HEK293 (cell line): ENCODE results near the gene TUBG1.
"Not testable (repeated sequence)": the region's sequence is repeated elsewhere in the genome, so short reads cannot be mapped to it uniquely, and the experiment has no call there.

Experiments used
- CTCF ChIA-PET: fragments of 350-600 bp; formaldehyde crosslinking; extraction: SDS; loops from one replicate; lab custom pipeline; 2021; ENCODE audit warnings: antibody characterized with exemption; lab: Yijun Ruan, JAX
- POLR2A ChIA-PET: fragments of 300-600 bp; formaldehyde crosslinking; extraction: SDS; loops from one replicate; lab custom pipeline; 2020; ENCODE audit warnings: antibody characterized with exemption, inconsistent platforms; lab: Yijun Ruan, JAX
- H3K27ac ChIP-seq: fragments of 200-500 bp; sonication (Bioruptor generic); 2 replicates; pipeline ENCODE4 v1.5.1; 2014; ENCODE audit warnings: low read depth, low read length, control low read depth, inconsistent platforms; ENCODE audit errors: extremely low read depth
- H3K36me3 ChIP-seq, 2 experiments: fragments of 200-500 bp in 1 of 2; sonication (Bioruptor generic) in 1 of 2; 1 replicate in 1 of 2; 2 replicates in 1 of 2; pipeline ENCODE4 v1.5.1; 2014 to 2017; ENCODE audit warnings: inconsistent platforms in 2 of 2, low read length in 2 of 2; ENCODE audit not compliant: control insufficient read depth in 2 of 2, insufficient read depth in 1 of 2
- H3K4me1 ChIP-seq: fragments of 200-500 bp; sonication (Bioruptor generic); 2 replicates; pipeline ENCODE4 v1.5.1; 2014; ENCODE audit warnings: mild to moderate bottlenecking, low read length, inconsistent platforms; ENCODE audit not compliant: control insufficient read depth, insufficient read depth
- H3K4me3 ChIP-seq: 2 replicates; pipeline ENCODE4 v1.5.1; 2011; ENCODE audit warnings: low read depth, mild to moderate bottlenecking, control low read depth, low read length, moderate library complexity
- H3K9me3 ChIP-seq: fragments of 200-500 bp; sonication (Bioruptor generic); 2 replicates; pipeline ENCODE4 v1.5.1; 2014; ENCODE audit warnings: low read depth, low read length, inconsistent platforms; ENCODE audit not compliant: control insufficient read depth, insufficient read depth
- BCL11B ChIP-seq: fragments of 450-650 bp; formaldehyde crosslinking; IDR thresholded peaks from 2 replicates; pipeline ENCODE4 v1.5.1; 2016; ENCODE audit warnings: low read depth, missing biosample characterization, missing genetic modification characterization
- GLIS2 ChIP-seq: fragments of 450-650 bp; formaldehyde crosslinking; IDR thresholded peaks from 2 replicates; pipeline ENCODE4 v1.5.1; 2016; ENCODE audit warnings: missing biosample characterization, missing genetic modification characterization
- HOXD13 ChIP-seq: sonication (generic); formaldehyde crosslinking; IDR thresholded peaks from 2 replicates; pipeline ENCODE4 v1.8.0; 2022; ENCODE audit warnings: missing genetic modification reagents, borderline replicate concordance
- KLF8 ChIP-seq: fragments of 450-650 bp; formaldehyde crosslinking; IDR thresholded peaks from 2 replicates; pipeline ENCODE4 v1.5.1; 2016; ENCODE audit warnings: missing biosample characterization, missing genetic modification characterization
- KLF9 ChIP-seq: fragments of 450-650 bp; formaldehyde crosslinking; IDR thresholded peaks from 2 replicates; pipeline ENCODE4 v1.5.1; 2016; ENCODE audit warnings: missing biosample characterization, missing genetic modification characterization, low read depth
- MEIS1 ChIP-seq: sonication (generic); formaldehyde crosslinking; IDR thresholded peaks from 2 replicates; pipeline ENCODE4 v1.8.1; 2022; ENCODE audit warnings: missing genetic modification reagents, mild to moderate bottlenecking, borderline replicate concordance
- SP7 ChIP-seq: fragments of 450-650 bp; formaldehyde crosslinking; IDR thresholded peaks from 2 replicates; pipeline ENCODE4 v1.5.1; 2016; ENCODE audit warnings: missing biosample characterization, missing genetic modification characterization
- YY1 ChIP-seq: fragments of 450-650 bp; formaldehyde crosslinking; IDR thresholded peaks from 2 replicates; pipeline ENCODE4 v1.5.1; 2018; ENCODE audit warnings: missing biosample characterization, missing genetic modification characterization
- ZBTB1 ChIP-seq: fragments of 450-650 bp; formaldehyde crosslinking; IDR thresholded peaks from 2 replicates; pipeline ENCODE4 v1.5.1; 2016; ENCODE audit warnings: missing biosample characterization, missing genetic modification characterization
- ZBTB17 ChIP-seq: fragments of 450-650 bp; formaldehyde crosslinking; IDR thresholded peaks from 2 replicates; pipeline ENCODE4 v1.5.1; 2016; ENCODE audit warnings: missing biosample characterization, missing genetic modification characterization
- ZBTB20 ChIP-seq: fragments of 450-650 bp; formaldehyde crosslinking; IDR thresholded peaks from 2 replicates; pipeline ENCODE4 v1.5.1; 2016; ENCODE audit warnings: missing biosample characterization, missing genetic modification characterization
- ZEB2 ChIP-seq: fragments of 450-650 bp; formaldehyde crosslinking; IDR thresholded peaks from 2 replicates; pipeline ENCODE4 v1.5.1; 2016; ENCODE audit warnings: missing biosample characterization, missing genetic modification characterization
- ZFP69B ChIP-seq: fragments of 450-650 bp; formaldehyde crosslinking; IDR thresholded peaks from 2 replicates; pipeline ENCODE4 v1.5.1; 2016; ENCODE audit warnings: missing biosample characterization, missing genetic modification characterization
- ZIC2 ChIP-seq: fragments of 450-650 bp; formaldehyde crosslinking; IDR thresholded peaks from 2 replicates; pipeline ENCODE4 v1.5.1; 2016; ENCODE audit warnings: missing biosample characterization, missing genetic modification characterization
- ZNF324 ChIP-seq: fragments of 450-650 bp; formaldehyde crosslinking; IDR thresholded peaks from 2 replicates; pipeline ENCODE4 v1.5.1; 2016; ENCODE audit warnings: missing biosample characterization, missing genetic modification characterization
- ZNF391 ChIP-seq: fragments of 450-650 bp; formaldehyde crosslinking; IDR thresholded peaks from 2 replicates; pipeline ENCODE4 v1.5.1; 2016; ENCODE audit warnings: low read depth, missing biosample characterization, missing genetic modification characterization, borderline replicate concordance
- ZNF600 ChIP-seq: fragments of 450-650 bp; formaldehyde crosslinking; IDR thresholded peaks from 2 replicates; pipeline ENCODE4 v1.5.1; 2016; ENCODE audit warnings: missing biosample characterization, missing genetic modification characterization
- ZNF629 ChIP-seq: fragments of 450-650 bp; formaldehyde crosslinking; IDR thresholded peaks from 2 replicates; pipeline ENCODE4 v1.5.1; 2017; ENCODE audit warnings: missing biosample characterization, missing genetic modification characterization
- ZNF660 ChIP-seq: fragments of 450-650 bp; IDR thresholded peaks from 2 replicates; pipeline ENCODE4 v1.5.1; 2018; ENCODE audit warnings: missing biosample characterization, mild to moderate bottlenecking, missing genetic modification characterization
- ZSCAN23 ChIP-seq: fragments of 450-650 bp; formaldehyde crosslinking; IDR thresholded peaks from 2 replicates; pipeline ENCODE4 v1.5.1; 2016; ENCODE audit warnings: missing biosample characterization, missing genetic modification characterization
- ZSCAN30 ChIP-seq: fragments of 450-650 bp; IDR thresholded peaks from 2 replicates; pipeline ENCODE4 v1.5.1; 2018; ENCODE audit warnings: missing biosample characterization, mild to moderate bottlenecking, missing genetic modification characterization, moderate library complexity
- TF ChIP-seq, protein P1 (sequence below): fragments of 450-650 bp; formaldehyde crosslinking; IDR thresholded peaks from 2 replicates; pipeline ENCODE4 v1.5.1; 2016; ENCODE audit warnings: missing biosample characterization, missing genetic modification characterization
- TF ChIP-seq, protein P2 (sequence below): fragments of 450-650 bp; formaldehyde crosslinking; IDR thresholded peaks from 2 replicates; pipeline ENCODE4 v1.5.1; 2016; ENCODE audit warnings: missing biosample characterization, missing genetic modification characterization
- TF ChIP-seq, protein P3 (sequence below): fragments of 450-650 bp; formaldehyde crosslinking; IDR thresholded peaks from 2 replicates; pipeline ENCODE4 v1.5.1; 2016; ENCODE audit warnings: missing biosample characterization, missing genetic modification characterization
- TF ChIP-seq, protein P4 (sequence below): fragments of 450-650 bp; formaldehyde crosslinking; IDR thresholded peaks from 2 replicates; pipeline ENCODE4 v1.5.1; 2017; ENCODE audit warnings: missing biosample characterization, missing genetic modification characterization
- TF ChIP-seq, protein P5 (sequence below): fragments of 450-650 bp; formaldehyde crosslinking; IDR thresholded peaks from 2 replicates; pipeline ENCODE4 v1.5.1; 2016; ENCODE audit warnings: missing biosample characterization, missing genetic modification characterization

Gene TUBG1

DNA sequence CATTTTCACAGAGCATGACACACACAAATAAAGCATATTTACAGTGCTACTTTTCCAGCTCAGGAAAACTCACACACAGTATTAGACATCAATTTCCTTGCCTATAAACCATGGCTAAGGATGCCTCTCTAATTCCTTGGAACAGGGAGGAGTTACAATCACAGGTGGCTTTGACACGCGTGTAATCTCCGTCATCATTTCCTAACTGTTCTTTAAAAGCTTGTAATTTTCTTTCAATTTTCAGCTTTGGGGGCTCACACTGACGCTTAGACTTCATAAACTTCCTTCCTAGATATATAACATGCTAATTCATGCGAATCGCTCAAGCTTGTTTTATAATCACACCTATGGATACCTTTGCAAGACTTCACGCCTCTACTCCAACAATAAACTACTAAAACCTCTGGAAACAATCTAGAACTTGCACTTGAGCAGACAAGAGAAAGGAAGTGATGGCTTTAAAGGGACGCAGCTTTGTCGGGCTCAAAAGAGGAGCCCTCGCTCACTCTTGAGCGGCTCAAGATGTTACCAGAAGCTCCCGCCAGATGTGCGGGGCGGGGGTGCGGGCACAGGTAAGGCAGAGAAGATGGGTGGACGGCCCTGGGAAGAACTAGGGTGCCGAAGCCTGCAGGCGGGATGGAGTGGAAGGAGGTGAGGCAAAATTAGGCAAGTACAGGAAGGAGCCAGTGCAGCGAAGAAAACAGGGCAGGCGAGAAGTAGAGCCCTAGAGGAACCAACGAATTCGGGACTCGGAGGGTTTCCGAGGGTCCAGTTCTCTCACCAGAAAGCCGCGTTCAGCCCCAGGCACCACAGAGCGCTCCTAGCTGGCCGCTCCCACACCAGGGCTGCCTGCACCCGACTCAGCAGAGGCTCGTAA is 940 bp upstream of the TUBG1 start (continued):
- TF ChIP-seq HOXD13 (CRISPR knock-in tag) (no peak), ZEB2 (peak; percentile 35; the same call in 1 of the 2 replicates), ZFP69B (peak; percentile 52; the same call in 1 of the 2 replicates), MEIS1 (CRISPR knock-in tag) (no peak), SP7 (peak; percentile 35), ZNF324 (peak; percentile 26; the same call in 1 of the 2 replicates)
- TF ChIP-seq, protein P1, sequence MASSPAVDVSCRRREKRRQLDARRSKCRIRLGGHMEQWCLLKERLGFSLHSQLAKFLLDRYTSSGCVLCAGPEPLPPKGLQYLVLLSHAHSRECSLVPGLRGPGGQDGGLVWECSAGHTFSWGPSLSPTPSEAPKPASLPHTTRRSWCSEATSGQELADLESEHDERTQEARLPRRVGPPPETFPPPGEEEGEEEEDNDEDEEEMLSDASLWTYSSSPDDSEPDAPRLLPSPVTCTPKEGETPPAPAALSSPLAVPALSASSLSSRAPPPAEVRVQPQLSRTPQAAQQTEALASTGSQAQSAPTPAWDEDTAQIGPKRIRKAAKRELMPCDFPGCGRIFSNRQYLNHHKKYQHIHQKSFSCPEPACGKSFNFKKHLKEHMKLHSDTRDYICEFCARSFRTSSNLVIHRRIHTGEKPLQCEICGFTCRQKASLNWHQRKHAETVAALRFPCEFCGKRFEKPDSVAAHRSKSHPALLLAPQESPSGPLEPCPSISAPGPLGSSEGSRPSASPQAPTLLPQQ = 0 out of 2 replicates have a peak, but pooled peaks have one; percentile 30
- TF ChIP-seq, protein P2, sequence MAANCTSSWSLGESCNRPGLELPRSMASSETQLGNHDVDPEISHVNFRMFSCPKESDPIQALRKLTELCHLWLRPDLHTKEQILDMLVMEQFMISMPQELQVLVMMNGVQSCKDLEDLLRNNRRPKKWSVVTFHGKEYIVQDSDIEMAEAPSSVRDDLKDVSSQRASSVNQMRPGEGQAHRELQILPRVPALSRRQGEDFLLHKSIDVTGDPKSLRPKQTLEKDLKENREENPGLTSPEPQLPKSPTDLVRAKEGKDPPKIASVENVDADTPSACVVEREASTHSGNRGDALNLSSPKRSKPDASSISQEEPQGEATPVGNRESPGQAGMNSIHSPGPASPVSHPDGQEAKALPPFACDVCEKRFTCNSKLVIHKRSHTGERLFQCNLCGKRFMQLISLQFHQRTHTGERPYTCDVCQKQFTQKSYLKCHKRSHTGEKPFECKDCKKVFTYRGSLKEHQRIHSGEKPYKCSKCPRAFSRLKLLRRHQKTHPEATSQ (tag by site-specific recombination) = peak; percentile 80; the same call in 1 of the 2 replicates

DNA sequence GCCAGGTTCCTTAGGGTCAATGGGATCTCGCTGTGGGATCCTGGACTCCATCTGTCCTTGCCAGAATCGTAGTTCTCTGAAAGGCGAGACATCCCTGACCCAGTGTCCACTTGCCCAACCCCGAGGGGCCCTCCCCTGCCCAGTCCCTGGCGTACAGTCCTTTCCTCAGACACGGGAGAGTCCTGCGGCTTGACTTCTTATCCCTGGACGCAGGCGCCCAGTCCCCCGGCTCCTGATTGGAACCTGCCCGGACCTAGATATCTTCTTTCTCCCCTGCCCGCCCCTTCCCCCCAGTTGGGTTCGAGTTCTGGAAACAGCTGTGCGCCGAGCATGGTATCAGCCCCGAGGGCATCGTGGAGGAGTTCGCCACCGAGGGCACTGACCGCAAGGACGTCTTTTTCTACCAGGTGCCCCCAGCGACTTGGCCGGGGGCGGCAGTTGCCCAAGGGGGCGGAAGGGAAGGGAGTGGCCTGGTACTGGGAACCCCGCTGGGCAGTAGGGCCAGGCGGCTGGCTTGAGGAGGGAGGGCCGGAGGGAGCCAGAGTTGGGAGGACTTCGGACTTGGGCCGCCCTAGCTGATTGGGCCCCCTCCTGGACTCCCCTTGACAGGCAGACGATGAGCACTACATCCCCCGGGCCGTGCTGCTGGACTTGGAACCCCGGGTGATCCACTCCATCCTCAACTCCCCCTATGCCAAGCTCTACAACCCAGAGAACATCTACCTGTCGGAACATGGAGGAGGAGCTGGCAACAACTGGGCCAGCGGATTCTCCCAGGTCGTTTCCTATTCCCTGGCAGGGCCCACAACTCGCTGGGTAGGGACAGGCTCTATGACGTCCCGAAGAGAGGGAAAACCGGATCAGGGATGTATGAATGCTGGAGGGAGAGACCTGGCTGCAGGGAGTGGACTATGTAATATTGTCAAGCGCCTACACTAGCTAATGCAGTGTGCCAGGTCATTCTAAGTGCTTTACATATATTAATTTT is 625 bp downstream of the TUBG1 start:
- ChIA-PET POLR2A (interaction anchor here (0.5 to 3.0 kb wide), 37 partner anchors 9 to 388 kb away, joined by 3 to 56 read pairs (median 5); partner anchors contain the start of genes BECN1, CCR10, NAGLU and PLEKHH3), CTCF (interaction anchor here (0.6 to 2.5 kb wide), 6 partner anchors 14 to 71 kb away, joined by 3 to 12 read pairs (median 4); partner anchors contain the start of gene PSMC3IP)
- H3K36me3 ChIP-seq = peaks cover 21 to 39% of the 10 kb centered on the region in 2 experiments
- H3K27ac ChIP-seq = peak overlapping the region; percentile 78
- H3K4me3 ChIP-seq = peak overlapping the region; percentile 46
- peaks cover 13% of the 10 kb centered on the region for H3K4me1 ChIP-seq
- H3K9me3 ChIP-seq = not testable (repeated sequence)
- TF ChIP-seq ZSCAN30 (tag by site-specific recombination) = 0 out of 2 replicates have a peak, but pooled peaks have one; percentile 13
- TF ChIP-seq ZBTB1 = peak; percentile 28; the same call in 1 of the 2 replicates
- peak; percentile 22; the same call in 1 of the 2 replicates for TF ChIP-seq ZNF660 (tag by site-specific recombination)
- TF ChIP-seq ZSCAN23 (tag by site-specific recombination) = peak; percentile 29; the same call in 1 of the 2 replicates
- peak; percentile 66 for TF ChIP-seq KLF9
- TF ChIP-seq YY1 (tag by site-specific recombination) = 0 out of 2 replicates have a peak, but pooled peaks have one; percentile 17
- TF ChIP-seq, protein P3, sequence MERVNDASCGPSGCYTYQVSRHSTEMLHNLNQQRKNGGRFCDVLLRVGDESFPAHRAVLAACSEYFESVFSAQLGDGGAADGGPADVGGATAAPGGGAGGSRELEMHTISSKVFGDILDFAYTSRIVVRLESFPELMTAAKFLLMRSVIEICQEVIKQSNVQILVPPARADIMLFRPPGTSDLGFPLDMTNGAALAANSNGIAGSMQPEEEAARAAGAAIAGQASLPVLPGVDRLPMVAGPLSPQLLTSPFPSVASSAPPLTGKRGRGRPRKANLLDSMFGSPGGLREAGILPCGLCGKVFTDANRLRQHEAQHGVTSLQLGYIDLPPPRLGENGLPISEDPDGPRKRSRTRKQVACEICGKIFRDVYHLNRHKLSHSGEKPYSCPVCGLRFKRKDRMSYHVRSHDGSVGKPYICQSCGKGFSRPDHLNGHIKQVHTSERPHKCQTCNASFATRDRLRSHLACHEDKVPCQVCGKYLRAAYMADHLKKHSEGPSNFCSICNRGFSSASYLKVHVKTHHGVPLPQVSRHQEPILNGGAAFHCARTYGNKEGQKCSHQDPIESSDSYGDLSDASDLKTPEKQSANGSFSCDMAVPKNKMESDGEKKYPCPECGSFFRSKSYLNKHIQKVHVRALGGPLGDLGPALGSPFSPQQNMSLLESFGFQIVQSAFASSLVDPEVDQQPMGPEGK (tag by site-specific recombination) = peak; percentile 72
- TF ChIP-seq KLF8 (tag by site-specific recombination) = 0 out of 2 replicates have a peak, but pooled peaks have one; percentile 27
- TF ChIP-seq ZBTB17 (tag by site-specific recombination) = peak; percentile 55; the same call in 1 of the 2 replicates
- TF ChIP-seq ZBTB20 (tag by site-specific recombination) = 0 out of 2 replicates have a peak, but pooled peaks have one; percentile 27
- peak; percentile 40; the same call in 1 of the 2 replicates for TF ChIP-seq ZIC2 (tag by site-specific recombination)
- peak; percentile 24; the same call in 1 of the 2 replicates for TF ChIP-seq ZNF629 (tag by site-specific recombination)
- TF ChIP-seq, protein P4, sequence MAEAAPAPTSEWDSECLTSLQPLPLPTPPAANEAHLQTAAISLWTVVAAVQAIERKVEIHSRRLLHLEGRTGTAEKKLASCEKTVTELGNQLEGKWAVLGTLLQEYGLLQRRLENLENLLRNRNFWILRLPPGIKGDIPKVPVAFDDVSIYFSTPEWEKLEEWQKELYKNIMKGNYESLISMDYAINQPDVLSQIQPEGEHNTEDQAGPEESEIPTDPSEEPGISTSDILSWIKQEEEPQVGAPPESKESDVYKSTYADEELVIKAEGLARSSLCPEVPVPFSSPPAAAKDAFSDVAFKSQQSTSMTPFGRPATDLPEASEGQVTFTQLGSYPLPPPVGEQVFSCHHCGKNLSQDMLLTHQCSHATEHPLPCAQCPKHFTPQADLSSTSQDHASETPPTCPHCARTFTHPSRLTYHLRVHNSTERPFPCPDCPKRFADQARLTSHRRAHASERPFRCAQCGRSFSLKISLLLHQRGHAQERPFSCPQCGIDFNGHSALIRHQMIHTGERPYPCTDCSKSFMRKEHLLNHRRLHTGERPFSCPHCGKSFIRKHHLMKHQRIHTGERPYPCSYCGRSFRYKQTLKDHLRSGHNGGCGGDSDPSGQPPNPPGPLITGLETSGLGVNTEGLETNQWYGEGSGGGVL (tag by site-specific recombination) = peak; percentile 63; the same call in 1 of the 2 replicates
- peak; percentile 67; the same call in 1 of the 2 replicates for TF ChIP-seq ZNF391
- 0 out of 2 replicates have a peak, but pooled peaks have one; percentile 30 for TF ChIP-seq BCL11B
- peak; percentile 74 for TF ChIP-seq ZNF600 (tag by site-specific recombination)
- TF ChIP-seq GLIS2 (tag by site-specific recombination) = peak; percentile 82
- TF ChIP-seq, protein P5, sequence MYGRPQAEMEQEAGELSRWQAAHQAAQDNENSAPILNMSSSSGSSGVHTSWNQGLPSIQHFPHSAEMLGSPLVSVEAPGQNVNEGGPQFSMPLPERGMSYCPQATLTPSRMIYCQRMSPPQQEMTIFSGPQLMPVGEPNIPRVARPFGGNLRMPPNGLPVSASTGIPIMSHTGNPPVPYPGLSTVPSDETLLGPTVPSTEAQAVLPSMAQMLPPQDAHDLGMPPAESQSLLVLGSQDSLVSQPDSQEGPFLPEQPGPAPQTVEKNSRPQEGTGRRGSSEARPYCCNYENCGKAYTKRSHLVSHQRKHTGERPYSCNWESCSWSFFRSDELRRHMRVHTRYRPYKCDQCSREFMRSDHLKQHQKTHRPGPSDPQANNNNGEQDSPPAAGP (tag by site-specific recombination) = peak; percentile 77
